ENCODE data around the gene GDF15. TPM values are rescaled to one million over a fixed set of nuclear protein-coding genes. Genes with fewer than 3 reads are reported as not detected.
A peak's percentile ranks its signal among the peaks of the same experiment; 100 is the strongest.

GDF15 gene
- total and polyA plus RNA-seq, 3 donors from 2014 or later: 0.93 to 2.5 (median 1.0) TPM

DNA sequence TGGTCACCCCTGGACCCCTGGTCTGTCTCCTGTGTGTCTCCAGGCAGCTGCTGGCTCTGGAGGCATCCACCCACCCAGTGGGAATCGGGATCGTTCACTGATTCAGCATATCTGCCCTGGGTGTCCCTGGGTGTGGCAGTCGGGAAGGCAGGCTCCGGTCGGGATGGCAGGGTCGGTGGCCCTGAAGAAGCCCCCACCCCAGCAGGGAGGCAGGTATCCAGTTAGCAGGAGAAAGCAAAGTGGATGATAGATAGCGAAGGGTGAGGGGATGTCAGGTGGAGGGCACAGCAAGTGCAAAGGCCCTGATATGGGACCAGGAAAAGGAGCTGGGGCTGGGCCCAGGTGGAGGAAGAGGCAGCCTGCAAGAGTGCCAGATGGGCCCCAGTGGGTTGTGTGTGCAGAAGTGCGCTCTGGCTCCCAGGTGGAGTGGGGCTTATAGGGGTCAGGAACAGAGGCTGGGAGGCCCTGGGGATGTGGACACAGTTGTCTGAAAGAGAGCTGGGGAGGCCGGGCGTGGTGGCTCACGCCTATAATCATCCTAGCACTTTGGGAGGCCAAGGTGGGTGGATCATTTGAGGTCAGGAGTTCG lies 35.5 kb downstream of the GDF15 start:
- H3K9me3 ChIP-seq: no peaks in the 10 kb centered on the region
- H3K27me3 ChIP-seq: no peaks in the 10 kb centered on the region
- TF ChIP-seq POLR2A (IDR thresholded peaks at IDR 0.05): no peak
- TF ChIP-seq, protein P1, sequence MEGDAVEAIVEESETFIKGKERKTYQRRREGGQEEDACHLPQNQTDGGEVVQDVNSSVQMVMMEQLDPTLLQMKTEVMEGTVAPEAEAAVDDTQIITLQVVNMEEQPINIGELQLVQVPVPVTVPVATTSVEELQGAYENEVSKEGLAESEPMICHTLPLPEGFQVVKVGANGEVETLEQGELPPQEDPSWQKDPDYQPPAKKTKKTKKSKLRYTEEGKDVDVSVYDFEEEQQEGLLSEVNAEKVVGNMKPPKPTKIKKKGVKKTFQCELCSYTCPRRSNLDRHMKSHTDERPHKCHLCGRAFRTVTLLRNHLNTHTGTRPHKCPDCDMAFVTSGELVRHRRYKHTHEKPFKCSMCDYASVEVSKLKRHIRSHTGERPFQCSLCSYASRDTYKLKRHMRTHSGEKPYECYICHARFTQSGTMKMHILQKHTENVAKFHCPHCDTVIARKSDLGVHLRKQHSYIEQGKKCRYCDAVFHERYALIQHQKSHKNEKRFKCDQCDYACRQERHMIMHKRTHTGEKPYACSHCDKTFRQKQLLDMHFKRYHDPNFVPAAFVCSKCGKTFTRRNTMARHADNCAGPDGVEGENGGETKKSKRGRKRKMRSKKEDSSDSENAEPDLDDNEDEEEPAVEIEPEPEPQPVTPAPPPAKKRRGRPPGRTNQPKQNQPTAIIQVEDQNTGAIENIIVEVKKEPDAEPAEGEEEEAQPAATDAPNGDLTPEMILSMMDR (IDR thresholded peaks at IDR 0.05): no peak
- H3K36me3 ChIP-seq (ENCODE audit: low read depth, missing control alignments): no peaks in the 10 kb centered on the region
- WGBS, 2 donors: 71 to 84% methylated on average over 12 of the region's 12 CpGs
- intact Hi-C loops (cut with DNase I; ENCODE audit: low total_unique reads): no loop called here
- peak overlapping the region; percentile 27 to 93 for H3K27ac ChIP-seq
- H3K4me1 ChIP-seq: peaks cover 62% of the 10 kb centered on the region
- no peak overlapping the region for H3K4me3 ChIP-seq
- DNase-seq: no peak

DNA sequence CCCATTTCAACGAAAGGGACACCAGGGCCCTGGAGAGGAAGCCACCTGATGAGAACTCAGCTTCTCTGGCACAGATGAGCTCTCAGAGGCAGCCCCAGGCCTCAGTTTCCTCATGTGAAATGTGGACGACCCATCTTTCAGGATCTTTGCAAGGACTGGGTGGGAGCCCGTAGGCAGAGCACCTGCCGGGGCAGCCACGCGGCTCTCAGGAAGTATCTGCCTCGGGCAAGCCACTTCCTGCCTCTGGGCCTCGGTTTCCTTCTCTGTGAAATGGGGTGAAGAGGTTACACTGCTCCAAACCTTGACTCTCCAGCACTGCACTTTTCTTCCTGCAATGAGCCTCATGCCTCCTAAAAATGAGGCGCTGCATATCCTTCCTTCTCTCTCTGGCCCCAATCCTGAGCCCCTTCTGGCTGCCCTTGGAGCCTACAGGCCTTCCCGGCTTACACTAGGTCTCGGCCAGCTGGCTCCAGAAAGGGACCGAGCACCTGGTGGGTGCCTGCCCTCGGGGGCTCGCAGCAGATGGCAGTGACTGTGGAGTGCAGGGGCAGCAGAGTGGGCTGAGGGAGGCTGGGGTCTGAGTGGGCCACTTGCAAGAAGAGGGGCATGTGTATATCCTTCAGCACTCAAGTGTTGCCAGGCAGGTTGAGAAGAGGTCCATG lies 36.7 kb downstream of the GDF15 start:
- Histone ChIP-seq H3K27ac (no peak overlapping the region), H3K27me3 (no peaks in the 10 kb centered on the region), H3K4me3 (no peak overlapping the region), H3K9me3 (no peaks in the 10 kb centered on the region), H3K36me3 (ENCODE audit: low read depth, missing control alignments) (no peaks in the 10 kb centered on the region), H3K4me1 (peaks cover 63% of the 10 kb centered on the region)
- WGBS, 2 donors: 68 to 77% methylated on average over 10 to 14 of the region's 14 CpGs
- DNase-seq: no peak
- intact Hi-C loops (cut with DNase I; ENCODE audit: low total_unique reads): no loop called here
- TF ChIP-seq, protein P1 (IDR thresholded peaks at IDR 0.05): no peak
- TF ChIP-seq POLR2A (IDR thresholded peaks at IDR 0.05): no peak

DNA sequence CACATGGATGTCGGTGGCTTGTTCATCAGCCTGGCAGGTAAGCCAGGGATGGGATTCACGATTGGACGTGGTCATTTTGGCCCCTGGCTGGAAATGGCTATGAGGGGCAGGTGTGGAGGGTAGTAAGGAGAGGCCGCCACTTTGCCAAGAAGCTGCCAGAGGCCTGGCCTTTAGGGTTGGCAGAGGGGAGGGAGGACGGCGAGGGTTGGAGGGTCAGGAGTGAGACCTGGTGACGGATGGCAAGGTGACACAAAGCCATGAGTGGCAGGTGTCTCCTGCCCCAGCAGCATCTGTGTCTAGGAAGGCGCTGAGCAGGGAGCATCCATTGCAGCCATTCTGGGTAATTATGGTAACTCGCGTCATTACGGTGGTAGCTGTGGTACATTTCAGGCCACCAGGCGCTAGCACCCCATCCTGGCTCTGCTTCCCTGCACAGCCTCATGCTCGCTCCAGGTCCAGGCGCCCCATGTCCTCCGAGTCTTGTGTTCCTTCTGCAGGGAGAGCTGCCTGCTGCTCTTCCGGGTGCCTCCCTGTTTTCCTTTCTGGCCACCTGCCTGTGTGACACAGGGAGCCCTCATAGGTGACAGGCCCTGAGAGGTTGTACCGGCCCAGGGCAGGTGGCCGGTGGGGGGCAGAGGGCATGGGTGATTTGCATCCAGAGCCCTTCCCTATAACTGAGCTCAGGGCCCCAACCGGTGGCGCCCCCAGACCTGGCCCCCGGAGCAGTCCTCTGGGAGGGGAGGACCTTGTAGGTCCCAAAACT lies 37.5 kb downstream of the GDF15 start:
- Histone ChIP-seq H3K27ac (peak overlapping the region in 1 of 2 donors; percentile 76), H3K27me3 (no peaks in the 10 kb centered on the region), H3K36me3 (ENCODE audit: low read depth, missing control alignments) (no peaks in the 10 kb centered on the region), H3K4me1 (peaks cover 64% of the 10 kb centered on the region), H3K9me3 (no peaks in the 10 kb centered on the region), H3K4me3 (no peak overlapping the region)
- intact Hi-C loops (cut with DNase I; ENCODE audit: low total_unique reads): no loop called here
- no peak for DNase-seq
- no peak for TF ChIP-seq POLR2A (IDR thresholded peaks at IDR 0.05)
- TF ChIP-seq, protein P1 (IDR thresholded peaks at IDR 0.05): no peak
- WGBS, 2 donors: 78 to 79% methylated on average over 13 to 21 of the region's 21 CpGs

DNA sequence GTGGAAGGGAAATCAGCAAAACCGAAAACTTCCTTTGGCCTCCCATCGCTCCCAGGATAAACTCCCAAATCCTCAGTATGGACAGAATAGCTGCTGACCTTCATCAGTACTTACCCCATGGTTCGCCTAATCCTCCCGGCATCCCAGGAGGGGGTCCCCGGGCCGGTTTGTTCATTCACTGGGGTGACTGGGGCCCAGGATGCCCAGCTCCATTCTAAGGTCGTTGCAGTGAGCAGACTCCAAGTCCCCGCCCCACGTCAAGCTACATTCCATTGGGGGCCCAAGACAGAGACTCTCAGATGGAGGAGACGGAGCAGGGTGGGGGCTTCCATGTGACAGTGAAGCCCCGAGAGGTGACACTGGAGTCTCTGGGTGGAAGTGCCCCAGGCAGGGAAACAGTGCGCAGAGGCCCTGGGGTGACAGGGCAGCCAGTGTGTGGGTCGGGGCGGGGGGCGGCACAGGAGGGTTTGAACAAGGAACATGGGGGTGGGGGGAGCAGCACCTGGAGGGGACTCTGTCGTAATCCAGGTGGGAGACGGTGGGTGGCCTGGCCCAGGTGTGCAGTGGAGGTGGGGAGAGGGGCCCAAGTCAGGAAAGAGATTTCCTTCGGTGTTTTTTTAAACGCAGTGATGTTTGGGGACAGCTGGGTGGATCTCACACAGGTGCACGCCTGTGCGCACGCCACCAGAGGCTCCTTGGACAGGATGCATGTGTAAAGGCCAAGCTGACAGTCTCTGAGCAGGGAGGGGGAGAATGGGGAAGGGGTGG lies 38.3 kb downstream of the GDF15 start:
- Histone ChIP-seq H3K27ac (peak overlapping the region in 1 of 2 donors; percentile 76), H3K9me3 (no peaks in the 10 kb centered on the region), H3K36me3 (ENCODE audit: low read depth, missing control alignments) (no peaks in the 10 kb centered on the region), H3K27me3 (no peaks in the 10 kb centered on the region), H3K4me1 (peaks cover 66% of the 10 kb centered on the region), H3K4me3 (no peak overlapping the region)
- WGBS, 2 donors: 73 to 77% methylated on average over 22 of the region's 22 CpGs
- intact Hi-C loops (cut with DNase I; ENCODE audit: low total_unique reads): no loop called here
- no peak for TF ChIP-seq POLR2A (IDR thresholded peaks at IDR 0.05)
- TF ChIP-seq, protein P1 (IDR thresholded peaks at IDR 0.05): no peak
- no peak for DNase-seq

Measured in testis (tissue), 3 donors.